H9 (cell line): ENCODE data around the gene TMEM126A. TPM values are rescaled to one million over a fixed set of nuclear protein-coding genes. Genes with fewer than 3 reads are reported as not detected.
A peak's percentile ranks its signal among the peaks of the same experiment; 100 is the strongest.

Source experiments
- DNase-seq: peaks from one replicate; pipeline ENCODE4 v3.0.0-alpha.2; 2017
- H2AFZ ChIP-seq: one replicate; pipeline ENCODE4 v1.6.1; 2013; ENCODE audit warnings: mild to moderate bottlenecking, low read length, control low read depth, moderate library complexity
- H2AK5ac ChIP-seq: 2 replicates; pipeline ENCODE4 v1.6.1; 2013; ENCODE audit warnings: low read length, control low read depth, mixed read lengths; ENCODE audit not compliant: insufficient read length
- H2BK120ac ChIP-seq: one replicate; pipeline ENCODE4 v1.6.1; 2013; ENCODE audit warnings: low read depth, mild to moderate bottlenecking, low read length, control low read depth, inconsistent platforms; ENCODE audit not compliant: poor library complexity, severe bottlenecking
- H2BK12ac ChIP-seq: 2 replicates; pipeline ENCODE4 v1.6.1; 2013; ENCODE audit warnings: low read length, control low read depth, mixed read lengths, low read depth; ENCODE audit not compliant: insufficient read length
- H2BK15ac ChIP-seq: 2 replicates; pipeline ENCODE4 v1.6.1; 2013; ENCODE audit warnings: low read depth, low read length, control low read depth
- H2BK20ac ChIP-seq: one replicate; pipeline ENCODE4 v1.6.1; 2013; ENCODE audit warnings: low read depth, mild to moderate bottlenecking, low read length, control low read depth, inconsistent platforms; ENCODE audit not compliant: poor library complexity, severe bottlenecking
- H2BK5ac ChIP-seq: 2 replicates; pipeline ENCODE4 v1.6.1; 2013; ENCODE audit warnings: low read length, control low read depth, mixed read lengths; ENCODE audit not compliant: insufficient read length
- H3K14ac ChIP-seq: 2 replicates; pipeline ENCODE4 v1.6.1; 2013; ENCODE audit warnings: low read length, control low read depth; ENCODE audit not compliant: insufficient read depth
- H3K18ac ChIP-seq: 2 replicates; pipeline ENCODE4 v1.6.1; 2013; ENCODE audit warnings: low read depth, mild to moderate bottlenecking, mixed read lengths, low read length, control low read depth; ENCODE audit not compliant: insufficient read length
- H3K23ac ChIP-seq: 2 replicates; pipeline ENCODE4 v1.6.1; 2013; ENCODE audit warnings: low read length, control low read depth, mixed read lengths, low read depth; ENCODE audit not compliant: insufficient read length
- H3K23me2 ChIP-seq: 2 replicates; pipeline ENCODE4 v1.6.1; 2013; ENCODE audit warnings: low read depth, mild to moderate bottlenecking, mixed read lengths, low read length, control low read depth; ENCODE audit not compliant: insufficient read length, poor library complexity, severe bottlenecking
- H3K27ac ChIP-seq: 2 replicates; pipeline ENCODE4 v1.5.1; 2013; ENCODE audit warnings: low read length, control low read depth, mixed read lengths, low read depth; ENCODE audit not compliant: insufficient read length
- H3K27me3 ChIP-seq: 2 replicates; pipeline ENCODE4 v1.6.1; 2013; ENCODE audit warnings: low read length, control low read depth, inconsistent platforms; ENCODE audit not compliant: insufficient read depth
- H3K4ac ChIP-seq: 2 replicates; pipeline ENCODE4 v1.6.1; 2013; ENCODE audit warnings: low read depth, mild to moderate bottlenecking, control low read depth, inconsistent platforms, low read length, moderate library complexity
- H3K4me1 ChIP-seq: 2 replicates; pipeline ENCODE4 v1.6.1; 2013; ENCODE audit warnings: low read length, control low read depth, inconsistent platforms; ENCODE audit not compliant: insufficient read depth
- H3K4me2 ChIP-seq: 2 replicates; pipeline ENCODE4 v1.6.1; 2013; ENCODE audit warnings: low read length, control low read depth, mixed read lengths; ENCODE audit not compliant: insufficient read length, insufficient read depth
- H3K56ac ChIP-seq: 2 replicates; pipeline ENCODE4 v1.6.1; 2013; ENCODE audit warnings: low read depth, mild to moderate bottlenecking, mixed read lengths, low read length, control low read depth; ENCODE audit not compliant: insufficient read length
- H3K79me1 ChIP-seq: 2 replicates; pipeline ENCODE4 v1.6.1; 2013; ENCODE audit warnings: low read depth, mild to moderate bottlenecking, moderate library complexity, low read length, control low read depth, inconsistent platforms; ENCODE audit not compliant: insufficient read depth, poor library complexity, severe bottlenecking
- H3K79me2 ChIP-seq: 2 replicates; pipeline ENCODE4 v1.6.1; 2013; ENCODE audit warnings: low read length, control low read depth, inconsistent platforms; ENCODE audit not compliant: insufficient read depth
- H3K9ac ChIP-seq: 2 replicates; pipeline ENCODE4 v1.6.1; 2013; ENCODE audit warnings: low read length, control low read depth, mixed read lengths; ENCODE audit not compliant: insufficient read length; ENCODE audit errors: extremely low read depth
- H3K9me3 ChIP-seq: one replicate; pipeline ENCODE4 v1.6.1; 2013; ENCODE audit warnings: low read depth, low read length, inconsistent platforms; ENCODE audit not compliant: control insufficient read depth
- H3T11ph ChIP-seq: one replicate; pipeline ENCODE4 v1.6.1; 2013; ENCODE audit warnings: mild to moderate bottlenecking, low read length, control low read depth, inconsistent platforms
- H4K20me1 ChIP-seq: one replicate; pipeline ENCODE4 v1.6.1; 2013; ENCODE audit not compliant: control insufficient read depth, insufficient read length, insufficient read depth
- H4K5ac ChIP-seq: 2 replicates; pipeline ENCODE4 v1.6.1; 2013; ENCODE audit warnings: low read depth, mild to moderate bottlenecking, mixed read lengths, low read length, control low read depth; ENCODE audit not compliant: insufficient read length
- H4K8ac ChIP-seq: replicated peaks from 2 replicates; pipeline ENCODE4 v1.6.1; 2013; ENCODE audit warnings: low read length, control low read depth, mixed read lengths, low read depth; ENCODE audit not compliant: insufficient read length
- H4K91ac ChIP-seq: 2 replicates; pipeline ENCODE4 v1.6.1; 2013; ENCODE audit warnings: low read depth, mild to moderate bottlenecking, moderate library complexity, mixed read lengths, low read length, control low read depth; ENCODE audit not compliant: insufficient read length
- H3K27ac Mint-ChIP-seq, 3 experiments: 2 replicates in 2 of 3; 3 replicates in 1 of 3; pipeline ENCODE4 v1.8.0; 2020 to 2021; ENCODE audit warnings: mixed read lengths in 3 of 3, mild to moderate bottlenecking in 1 of 3, moderate library complexity in 1 of 3
- H3K27me3 Mint-ChIP-seq: 2 replicates; pipeline ENCODE4 v1.8.0; 2021; ENCODE audit warnings: low read depth, mild to moderate bottlenecking, moderate library complexity, mixed read lengths
- H3K36me3 Mint-ChIP-seq, 3 experiments: 2 replicates in 2 of 3; 3 replicates in 1 of 3; pipeline ENCODE4 v1.8.0; 2020 to 2021; ENCODE audit warnings: low read depth in 3 of 3, mixed read lengths in 3 of 3; ENCODE audit not compliant: insufficient read depth in 1 of 3
- H3K4me1 Mint-ChIP-seq, 2 experiments: 2 replicates each; pipeline ENCODE4 v1.8.0; 2020; ENCODE audit warnings: mixed read lengths in 2 of 2
- H3K4me3 Mint-ChIP-seq, 2 experiments: 2 replicates in 1 of 2; 3 replicates in 1 of 2; pipeline ENCODE4 v1.8.0; 2020 to 2021; ENCODE audit warnings: mild to moderate bottlenecking in 2 of 2, mixed read lengths in 2 of 2, moderate library complexity in 1 of 2
- H3K9me3 Mint-ChIP-seq, 2 experiments: 2 replicates in 1 of 2; 3 replicates in 1 of 2; pipeline ENCODE4 v1.8.0; 2020; ENCODE audit warnings: mild to moderate bottlenecking in 2 of 2, mixed read lengths in 2 of 2, moderate library complexity in 1 of 2
- CTCF ChIP-seq: fragments of 200-600 bp; sonication (generic); conservative IDR thresholded peaks from 3 replicates; pipeline ENCODE4 v1.8.0; 2021; ENCODE audit warnings: antibody characterized with exemption, mild to moderate bottlenecking
- WGBS: extraction: QIAGEN DNeasy Blood & Tissue Kit; methylation state at CpG from one replicate; pipeline ENCODE4 v1.1.7; 2013; ENCODE audit warnings: missing lambda C conversion rate, low lambda C conversion rate, mixed read lengths; ENCODE audit not compliant: insufficient read length; ENCODE audit errors: extremely low coverage; 5-methylcytosine and 5-hydroxymethylcytosine counted together
- total RNA-seq: library from RNA; stranded (reverse); gene quantifications from 2 replicates; pipeline ENCODE4 v1.2.1, GENCODE V29; 2021

Gene TMEM126A
- total RNA-seq, 1 experiment from 2014 or later: 28.0 TPM

DNA sequence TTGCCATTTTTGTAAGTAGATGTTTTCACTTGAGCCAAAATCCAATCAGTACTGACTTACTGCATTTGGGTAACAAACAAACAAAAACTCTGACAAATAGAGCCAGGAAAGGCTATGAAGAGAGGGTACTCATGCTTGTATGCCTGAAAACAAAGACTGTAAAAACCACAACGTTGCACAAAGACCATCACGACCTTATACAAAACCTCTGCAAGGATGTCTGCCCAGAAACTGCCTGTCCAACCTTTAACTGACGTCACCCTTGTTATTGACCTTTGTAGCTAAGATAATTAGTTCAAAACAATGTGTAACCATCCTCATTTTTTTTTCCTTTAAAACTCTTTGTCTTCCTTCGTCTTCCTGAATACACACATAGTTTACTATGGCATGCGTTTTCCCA is 18.0 kb downstream of the TMEM126A start:
- no peaks in the 10 kb centered on the region for H4K20me1 ChIP-seq
- H3K4me3 Mint-ChIP-seq: no peak overlapping the region; a peak in 1 of 5 replicates
- H3T11ph ChIP-seq: no peak overlapping the region

More for the DNA sequence above, 18.0 kb downstream of the TMEM126A start:
- Histone ChIP-seq H2BK5ac (no peak overlapping the region), H2AK5ac (no peak overlapping the region), H2BK12ac (no peak overlapping the region), H3K4me1 (no peaks in the 10 kb centered on the region), H3K27me3 (no peaks in the 10 kb centered on the region; the same call in 1 of the 2 replicates), H4K91ac (no peak overlapping the region), H4K8ac (no peak overlapping the region), H2AFZ (peak overlapping the region; percentile 11), H3K79me1 (no peaks in the 10 kb centered on the region), H3K9me3 (no peaks in the 10 kb centered on the region), H2BK120ac (no peak overlapping the region), H3K56ac (no peak overlapping the region), H3K14ac (no peak overlapping the region), H3K4ac (no peak overlapping the region), H3K27ac (no peak overlapping the region), H3K23ac (no peak overlapping the region), H2BK20ac (no peak overlapping the region), H3K18ac (no peak overlapping the region), H3K4me2 (no peak overlapping the region), H2BK15ac (no peak overlapping the region), H3K23me2 (peaks cover 7% of the 10 kb centered on the region), H3K79me2 (peaks cover 24% of the 10 kb centered on the region), H4K5ac (no peak overlapping the region), H3K9ac (no peak overlapping the region)
- no CpG with 5 or more reads among the region's 5 CpGs for WGBS
- TF ChIP-seq CTCF: no peak
- Mint-ChIP-seq H3K27me3 (peaks cover 10% of the 10 kb centered on the region), H3K4me1 (peaks cover 19 to 29% of the 10 kb centered on the region in 2 experiments), H3K36me3 (peaks cover 24 to 34% (median 28%) of the 10 kb centered on the region in 3 experiments), H3K27ac (peak overlapping the region in 2 of 3 experiments; percentile 55 to 84; a peak in 2 of 7 replicates), H3K9me3 (peaks cover 3 to 4% of the 10 kb centered on the region in 2 experiments; a peak in 3 of 5 replicates)
- no peak for DNase-seq
